GM21447 (cell line): Measurements from ENCODE around the gene ATP6V1A.
"Not testable (repeated sequence)": the region's sequence is repeated elsewhere in the genome, so short reads cannot be mapped to it uniquely, and the experiment has no call there.

Source experiments
- ATAC-seq: cut with Tn5 transposase; IDR thresholded peaks from one replicate; pipeline ENCODE4 v1.9.1; 2021; ENCODE audit not compliant: unreplicated experiment

ATP6V1A gene

DNA sequence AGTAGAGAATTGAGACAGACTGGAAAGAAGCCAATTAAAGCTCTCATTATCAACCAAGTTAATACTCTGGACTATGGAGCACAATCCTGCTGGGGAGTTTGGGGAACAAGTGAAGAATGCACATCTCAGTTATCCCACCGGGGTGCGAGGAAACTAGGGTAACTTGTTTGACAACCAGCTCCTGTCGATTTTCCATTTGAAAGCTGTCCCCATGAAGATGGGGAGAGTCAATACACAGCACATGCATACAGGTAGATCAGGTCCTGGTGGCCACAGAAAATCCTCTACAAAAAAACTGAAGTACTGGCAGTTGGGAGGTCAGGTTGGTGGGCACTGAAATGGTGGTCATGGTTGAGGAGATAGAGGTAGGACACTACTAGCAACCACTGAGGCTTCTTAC, 66.0 kb downstream of the ATP6V1A start:
- no peak for ATAC-seq

DNA sequence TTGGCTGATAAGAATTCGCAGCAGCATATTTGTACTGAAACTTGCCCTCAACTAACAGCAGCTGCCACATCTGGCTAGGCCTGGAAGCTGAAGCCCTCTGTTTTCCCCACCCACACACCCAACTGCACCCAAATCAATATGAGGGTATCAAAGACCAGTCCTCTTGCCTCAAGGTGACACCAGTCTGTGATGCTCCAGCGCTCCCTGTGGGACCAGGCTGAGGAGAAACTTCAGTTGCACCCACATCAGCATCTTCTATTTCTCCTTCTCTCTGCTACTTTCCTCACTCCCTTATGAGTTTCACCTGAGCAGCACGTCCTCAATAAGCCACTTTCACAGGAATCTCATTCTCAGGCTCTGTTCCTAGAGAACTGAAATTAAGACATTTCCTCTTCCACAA, 73.0 kb downstream of the ATP6V1A start:
- no peak for ATAC-seq

DNA sequence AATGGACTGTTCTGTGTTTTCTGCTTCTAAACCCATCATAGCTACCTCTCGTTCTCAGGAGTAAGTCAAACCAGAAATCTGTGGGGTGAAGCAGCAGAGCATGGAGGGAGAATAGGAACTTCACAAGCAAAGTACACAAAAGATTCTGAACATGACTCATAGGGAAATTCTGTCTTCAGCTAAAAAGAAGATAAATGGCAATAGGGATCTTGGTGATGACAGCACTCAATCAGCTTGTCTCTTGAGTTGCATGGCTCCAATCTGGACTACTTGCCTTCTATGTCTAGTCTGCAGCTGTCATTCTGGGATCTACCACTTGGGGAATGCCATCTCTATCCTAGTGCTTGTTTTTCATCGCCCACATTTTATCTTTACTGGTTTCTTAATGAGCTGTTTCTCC, 78.3 kb downstream of the ATP6V1A start:
- ATAC-seq = peak; percentile 73

DNA sequence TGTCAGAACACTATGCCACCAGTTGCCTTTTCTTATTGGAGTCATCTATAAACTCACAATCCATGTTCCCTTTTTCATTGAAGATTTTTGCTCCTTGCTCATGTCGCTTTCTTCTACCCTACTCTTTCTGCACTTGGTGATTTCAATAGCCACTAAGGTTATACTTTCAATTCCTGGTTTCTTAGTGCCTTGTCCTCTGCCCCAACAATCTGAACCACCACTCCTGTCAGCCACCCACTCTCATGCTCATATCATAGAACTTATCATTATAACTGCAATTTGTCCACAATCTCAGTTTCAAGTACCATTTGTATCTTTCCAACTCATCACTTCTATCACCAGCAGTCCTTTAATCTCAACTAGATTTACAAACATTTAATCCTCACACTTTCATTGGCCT, 81.8 kb downstream of the ATP6V1A start:
- ATAC-seq = peak; percentile 35

DNA sequence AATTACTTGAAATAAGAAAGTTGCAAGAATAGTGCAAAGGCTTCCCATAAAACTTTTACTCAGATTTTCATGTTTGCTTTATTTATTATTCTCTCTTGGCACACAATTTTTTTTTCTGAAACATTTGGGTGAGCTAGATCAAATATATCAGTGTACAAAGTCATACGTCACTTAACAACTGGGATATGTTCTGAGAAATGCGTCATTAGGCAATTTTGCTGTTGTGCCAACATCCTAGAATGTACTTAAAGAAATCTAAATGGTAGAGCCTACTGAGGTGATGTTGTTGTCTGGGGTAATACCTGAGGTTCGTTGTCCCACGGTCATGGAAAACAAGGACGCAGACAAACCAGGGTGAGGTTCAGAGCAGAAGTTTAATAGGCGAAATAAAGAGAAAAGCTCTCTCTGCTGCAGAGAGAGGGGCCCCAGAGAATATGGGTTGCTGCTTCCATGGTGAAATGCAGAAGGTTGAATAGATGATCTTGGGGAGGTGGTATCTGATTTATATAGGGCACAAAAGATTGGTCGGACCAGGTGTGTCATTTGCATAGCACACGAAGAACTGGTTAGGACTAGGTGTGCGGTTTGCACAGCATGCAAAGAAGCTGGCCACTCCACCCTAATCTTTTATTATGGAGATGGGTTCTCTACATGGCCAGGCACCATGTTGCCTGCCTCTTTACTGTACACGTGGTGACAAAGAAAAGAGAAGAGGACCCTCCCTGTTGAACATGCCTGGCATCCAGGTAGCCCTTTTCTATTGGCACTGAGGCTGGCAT, 82.9 kb downstream of the ATP6V1A start:
- no peak for ATAC-seq

DNA sequence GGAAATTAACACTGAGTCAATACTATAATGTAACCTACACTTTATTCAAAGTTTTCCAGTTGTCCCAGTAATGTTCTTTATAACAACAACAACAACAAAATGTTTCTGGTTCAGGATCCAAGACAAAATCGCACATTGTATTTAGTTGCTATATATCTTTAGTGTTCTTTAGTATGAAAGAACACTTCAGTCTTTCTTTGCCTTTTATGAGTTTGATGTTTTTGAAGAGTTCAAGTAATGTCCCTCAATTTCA, 84.2 kb downstream of the ATP6V1A start:
- no peak for ATAC-seq

DNA sequence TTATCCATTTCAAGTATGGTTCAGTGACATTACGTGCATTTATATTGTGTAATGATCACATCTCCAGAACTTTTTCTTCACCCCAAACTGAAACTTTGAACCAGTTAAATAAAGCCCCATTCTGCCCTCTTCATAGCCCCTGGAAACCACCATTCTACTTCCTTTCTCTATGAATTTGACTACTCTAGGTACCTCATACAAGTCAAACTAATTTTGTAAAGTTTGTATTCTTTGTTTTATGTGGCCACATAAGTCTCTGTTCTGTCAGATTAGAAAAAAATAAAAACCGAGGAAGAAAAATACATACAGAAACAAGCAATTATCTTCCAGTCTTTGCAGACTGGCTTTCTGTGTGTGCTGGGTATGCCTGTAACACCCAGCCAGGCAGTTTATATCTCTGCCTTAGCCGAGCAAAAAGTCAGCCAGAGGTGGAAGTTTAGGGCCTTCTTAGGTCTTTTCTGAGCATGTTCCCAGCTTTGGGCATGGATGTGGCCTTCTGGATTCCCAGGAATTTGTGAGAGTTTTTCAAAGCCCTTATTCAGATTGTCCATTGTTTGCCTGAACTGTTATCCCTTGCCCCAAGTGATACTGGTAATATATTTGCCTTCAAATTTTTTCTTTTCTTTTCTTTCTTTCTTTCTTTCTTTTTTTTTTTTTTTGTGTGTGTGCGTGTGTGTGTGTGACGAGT, 85.8 kb downstream of the ATP6V1A start:
- peak; percentile 35 for ATAC-seq

DNA sequence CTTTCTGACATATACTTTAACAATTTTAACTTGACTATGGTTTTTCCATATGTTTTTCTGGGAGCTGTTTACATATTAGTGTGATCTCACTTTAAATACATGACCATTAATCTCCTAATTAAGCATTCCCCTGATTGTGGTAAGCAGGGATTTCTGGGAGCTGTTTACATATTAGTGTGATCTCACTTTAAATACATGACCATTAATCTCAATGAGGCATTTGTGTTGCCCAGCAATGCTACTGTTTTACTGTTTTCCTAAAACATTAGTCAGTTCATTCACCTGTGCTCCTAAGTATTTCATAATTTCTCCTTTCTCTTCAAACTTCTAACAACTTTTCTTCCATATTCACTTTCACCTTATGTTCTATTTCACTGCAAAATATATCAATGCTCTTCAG, 88.1 kb downstream of the ATP6V1A start:
- ATAC-seq = no peak

DNA sequence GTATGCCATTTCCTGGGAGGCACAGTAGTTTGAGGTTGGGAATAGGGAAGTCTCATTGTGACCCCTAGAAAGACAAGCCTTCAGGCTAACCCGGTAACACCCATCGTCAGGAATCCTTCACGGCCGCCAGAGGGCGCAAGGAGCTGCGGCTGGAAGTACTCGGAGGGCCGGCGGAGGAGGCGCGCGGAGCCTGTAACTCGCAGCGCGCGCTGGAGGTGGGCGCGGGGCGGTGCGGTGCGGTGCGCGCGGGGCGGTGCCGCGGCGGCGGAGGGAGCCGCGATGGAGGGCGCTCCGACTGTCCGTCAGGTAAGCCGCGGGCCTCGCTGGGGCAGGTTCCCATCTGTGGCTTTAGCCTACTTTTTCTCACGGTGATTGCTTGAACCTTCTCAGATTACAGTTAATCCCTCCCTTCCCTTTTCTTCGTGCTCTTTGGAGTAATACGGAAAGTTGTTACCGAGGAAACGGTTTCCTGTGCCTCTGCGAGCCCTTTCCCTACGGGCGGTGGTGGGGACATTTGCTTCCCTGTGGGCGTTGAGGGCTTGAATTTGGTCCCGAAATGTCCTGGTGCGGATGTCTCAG, 91.9 kb downstream of the ATP6V1A start, which contains the start of gene GRAMD1C:
TSS of gene GRAMD1C (plus strand) at position 158 of the 579 bp plus-strand sequence. CDS start at position 280, 122 bp downstream.
- peak; percentile 96 for ATAC-seq

DNA sequence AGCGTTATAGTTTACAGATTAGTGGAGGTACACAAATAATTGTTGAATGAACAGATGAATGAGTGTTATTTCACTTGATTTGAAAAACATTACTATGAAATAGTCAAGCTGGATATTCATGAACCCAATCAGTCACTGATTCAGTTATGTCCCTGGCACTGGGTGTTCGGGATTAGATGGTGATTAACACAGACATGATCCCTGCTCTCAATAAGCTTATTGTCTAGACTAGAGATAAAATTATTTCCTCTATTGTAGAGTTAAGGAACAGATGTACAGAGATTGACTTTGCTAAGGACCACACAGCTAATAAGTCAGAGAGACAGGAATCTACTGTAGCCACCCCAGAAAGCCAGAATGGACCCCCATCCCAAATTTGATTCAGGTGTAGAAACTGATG, 92.7 kb downstream of the ATP6V1A start:
- ATAC-seq = no peak

DNA sequence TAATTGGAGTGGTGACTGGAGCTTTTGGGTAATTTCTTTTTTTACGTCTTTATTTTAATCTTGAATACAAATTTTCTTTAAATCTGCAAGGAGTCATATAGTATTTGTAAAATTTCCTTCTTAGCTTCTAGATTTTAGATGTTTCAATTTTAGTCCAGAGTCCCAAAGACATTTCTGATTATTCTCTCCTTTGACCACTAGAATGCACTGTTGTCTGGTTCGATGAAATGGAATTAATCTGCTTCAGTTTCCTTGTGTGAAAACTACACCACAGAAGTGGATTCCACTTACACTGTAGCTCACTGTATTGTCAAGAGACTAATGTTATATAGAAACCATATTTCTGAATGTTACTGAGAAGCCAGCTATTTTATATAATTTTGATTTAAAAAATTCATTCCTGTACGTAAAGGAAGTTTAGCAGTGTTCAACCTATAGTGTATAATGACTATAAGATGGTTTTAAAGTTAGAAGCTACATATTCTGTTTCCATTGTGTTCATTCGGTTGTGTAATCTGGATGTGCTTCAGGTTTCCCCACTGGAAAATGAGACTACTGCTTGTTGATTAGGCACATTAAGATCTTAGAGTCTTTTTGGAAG, 97.9 kb downstream of the ATP6V1A start:
- no peak for ATAC-seq

DNA sequence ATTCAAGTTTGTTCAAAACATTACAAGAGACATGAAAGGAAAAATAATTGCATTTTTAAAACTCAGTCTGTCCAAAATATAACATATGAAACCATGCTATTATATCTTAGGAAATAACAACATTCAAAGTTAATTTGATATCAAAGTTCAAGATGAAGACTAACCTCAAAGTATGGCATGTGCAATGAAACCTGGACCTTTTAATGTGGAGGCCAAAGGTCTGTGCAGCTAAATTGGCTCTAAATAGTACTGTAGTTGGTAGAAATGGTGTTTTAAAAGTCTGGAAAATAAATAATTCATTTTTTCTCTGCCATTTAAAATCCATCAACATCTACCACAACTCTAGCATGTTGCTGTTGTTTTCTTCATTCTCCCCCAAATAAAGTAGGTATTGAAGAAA, 100.4 kb downstream of the ATP6V1A start:
- ATAC-seq = no peak

DNA sequence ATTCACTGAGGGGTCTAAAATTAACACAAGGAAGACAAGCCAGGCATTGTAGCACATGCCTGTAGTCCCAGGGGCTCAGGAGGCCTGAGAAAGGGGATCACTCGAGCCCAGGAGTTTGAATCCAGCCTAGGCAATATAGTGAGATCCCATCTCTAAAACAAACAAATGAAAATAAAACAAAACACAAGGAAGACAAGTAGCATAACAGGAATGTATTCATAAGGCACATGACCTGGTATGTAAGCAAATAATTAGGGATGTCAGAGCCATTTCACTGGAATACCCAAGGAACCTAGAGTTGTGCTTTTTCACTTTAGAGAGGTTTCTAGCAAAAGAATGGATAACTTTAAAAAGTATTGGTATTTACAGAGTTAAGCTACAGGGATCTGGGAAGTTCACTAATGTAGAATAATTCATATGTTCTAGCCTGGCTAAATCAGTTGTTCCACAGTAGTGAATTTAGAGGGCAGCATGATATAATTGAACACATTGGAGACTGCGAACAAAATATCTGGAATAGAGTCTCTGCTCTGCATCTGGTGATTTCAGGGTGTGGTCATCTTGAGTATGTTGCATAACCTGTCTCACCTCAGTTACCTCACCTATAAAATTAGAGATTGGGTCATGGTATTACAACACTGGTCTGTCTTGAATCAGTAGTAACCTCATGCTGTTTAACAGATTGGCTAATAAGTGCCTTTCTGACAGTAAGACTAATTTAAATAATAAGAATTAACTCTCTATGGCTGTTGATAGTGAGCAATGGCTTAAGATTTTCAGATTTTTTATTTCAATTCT, 101.0 kb downstream of the ATP6V1A start:
- ATAC-seq = no peak

DNA sequence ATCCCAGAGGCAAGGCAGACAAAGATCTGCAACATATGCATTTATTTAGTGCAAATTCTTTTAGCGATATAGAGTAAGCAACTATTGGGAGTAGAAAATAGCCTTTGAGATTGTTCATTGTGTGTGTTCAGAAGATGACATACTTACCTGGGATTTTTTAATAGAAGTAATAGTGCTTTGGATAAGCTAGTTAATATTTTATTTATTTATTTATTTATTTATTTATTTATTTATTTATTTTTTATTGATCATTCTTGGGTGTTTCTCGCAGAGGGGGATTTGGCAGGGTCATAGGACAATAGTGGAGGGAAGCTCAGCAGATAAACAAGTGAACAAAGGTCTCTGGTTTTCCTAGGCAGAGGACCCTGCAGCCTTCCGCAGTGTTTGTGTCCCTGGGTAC, 102.2 kb downstream of the ATP6V1A start:
- not testable (repeated sequence) for ATAC-seq

DNA sequence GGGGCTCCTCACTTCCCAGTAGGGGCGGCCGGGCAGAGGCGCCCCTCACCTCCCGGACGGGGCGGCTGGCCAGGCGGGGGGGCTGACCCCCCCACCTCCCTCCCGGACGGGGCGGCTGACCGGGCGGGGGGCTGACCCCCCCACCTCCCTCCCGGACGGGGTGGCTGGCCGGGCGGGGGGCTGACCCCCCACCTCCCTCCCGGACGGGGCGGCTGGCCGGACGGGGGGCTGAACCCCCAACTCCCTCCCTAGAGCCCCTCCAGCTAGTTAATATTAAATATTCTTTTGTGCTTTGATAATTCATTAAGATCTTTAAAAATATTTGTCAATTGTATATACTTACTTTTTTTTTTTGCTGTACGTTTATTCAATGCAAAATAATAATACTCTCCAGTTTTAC, 103.0 kb downstream of the ATP6V1A start:
- not testable (repeated sequence) for ATAC-seq

DNA sequence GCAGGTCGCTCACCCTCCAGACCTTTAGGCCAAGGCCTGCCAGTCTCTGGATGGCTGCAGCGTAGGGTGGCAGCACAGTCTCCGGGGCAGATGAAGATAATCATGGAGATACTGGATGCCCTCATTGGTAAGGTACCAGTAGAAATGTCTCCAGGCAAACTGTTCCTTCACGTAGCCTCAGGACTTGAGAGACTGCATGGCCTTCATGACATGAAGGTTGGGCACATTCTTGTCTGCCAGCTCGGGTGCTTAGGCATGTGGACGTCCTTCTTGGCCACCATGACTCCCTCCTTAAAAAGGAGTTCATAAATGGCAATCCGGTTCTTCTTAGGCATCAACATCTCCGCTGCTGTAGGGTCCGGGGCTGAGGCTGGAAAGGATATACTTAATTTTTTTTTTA, 103.6 kb downstream of the ATP6V1A start:
- ATAC-seq = not testable (repeated sequence)

DNA sequence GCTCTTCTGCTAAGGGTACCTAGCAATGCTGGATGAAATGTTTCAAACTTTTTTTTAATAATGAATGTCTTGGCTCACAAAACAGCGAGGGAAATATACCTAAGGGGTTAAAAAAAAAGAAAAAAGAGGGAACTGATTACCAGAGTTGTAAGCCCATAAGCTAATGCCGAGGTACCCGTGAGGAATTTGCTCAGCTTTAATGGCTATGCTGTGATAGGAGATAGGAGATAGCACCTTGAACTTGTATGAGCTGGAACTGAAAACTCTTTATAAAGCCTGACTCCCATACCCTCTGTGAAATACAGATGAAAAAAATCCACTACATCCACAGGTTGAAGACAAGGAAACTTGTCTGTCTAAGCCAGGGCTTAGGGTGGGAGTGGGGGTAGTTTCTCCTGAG, 105.7 kb downstream of the ATP6V1A start:
- no peak for ATAC-seq
